Lower lobe of right lung (tissue), 2 donors: ENCODE results near the gene MAD1L1. TPM values are rescaled to one million over a fixed set of nuclear protein-coding genes. Genes with fewer than 3 reads are reported as not detected.
A peak's percentile ranks its signal among the peaks of the same experiment; 100 is the strongest.

Experiments used
- ATAC-seq, 2 donors: fragments of 200-7000 bp; cut with Tn5 transposase; one replicate each; pipeline ENCODE4 v1.9.1; 2020 to 2022; ENCODE audit warnings: mild to moderate bottlenecking in 2 of 2, moderate library complexity in 2 of 2
- DNase-seq: peaks from one replicate; pipeline ENCODE4 v3.0.0-alpha.2; 2020
- H3K27ac ChIP-seq: fragments of 200-600 bp; one replicate; pipeline ENCODE4 v1.8.0; 2022
- H3K27me3 ChIP-seq: fragments of 200-600 bp; one replicate; pipeline ENCODE4 v1.8.0; 2022; ENCODE audit warnings: low read depth
- H3K36me3 ChIP-seq: fragments of 200-600 bp; one replicate; pipeline ENCODE4 v1.8.0; 2022; ENCODE audit warnings: mild to moderate bottlenecking
- H3K4me1 ChIP-seq: fragments of 200-600 bp; one replicate; pipeline ENCODE4 v1.8.0; 2022
- H3K4me3 ChIP-seq: fragments of 200-600 bp; one replicate; pipeline ENCODE4 v1.8.0; 2022; ENCODE audit warnings: mild to moderate bottlenecking
- H3K9me3 ChIP-seq: fragments of 200-600 bp; one replicate; pipeline ENCODE4 v1.8.0; 2022
- intact Hi-C: fragments of 100-400 bp; cut with DNase I; formaldehyde crosslinking; loops from one replicate; pipeline ENCODE4 v1.11.0; 2022
- total RNA-seq: library from RNA; stranded (reverse); fragmentation: NEBNext Ultra II Directional; extraction: Animal tissue kit (Norgen Biotek cat#: 25700); gene quantifications from one replicate; pipeline ENCODE4 v1.2.1, GENCODE V29; 2021
- TF ChIP-seq, protein P1 (sequence below): fragments of 200-600 bp; IDR thresholded peaks from one replicate; pipeline ENCODE4 v1.8.0; 2022; ENCODE audit warnings: antibody characterized with exemption, mild to moderate bottlenecking
- donor health status: DM: no; HTN: yes; CAD: no; lungs with severe emphysema.

Gene MAD1L1
- total RNA-seq, 1 donor from 2014 or later: 44.5 TPM

GRCh38 chr7:1920266-1920681, 312.5 kb downstream of the MAD1L1 start:
- H3K4me3 ChIP-seq: peak overlapping the region; percentile 33
- H3K27me3 ChIP-seq: no peaks in the 10 kb centered on the region
- ATAC-seq (peak; percentile 20 to 27), DNase-seq (peak; percentile 56)
- H3K36me3 ChIP-seq: no peaks in the 10 kb centered on the region
- H3K27ac ChIP-seq: no peak overlapping the region
- TF ChIP-seq, protein P1, sequence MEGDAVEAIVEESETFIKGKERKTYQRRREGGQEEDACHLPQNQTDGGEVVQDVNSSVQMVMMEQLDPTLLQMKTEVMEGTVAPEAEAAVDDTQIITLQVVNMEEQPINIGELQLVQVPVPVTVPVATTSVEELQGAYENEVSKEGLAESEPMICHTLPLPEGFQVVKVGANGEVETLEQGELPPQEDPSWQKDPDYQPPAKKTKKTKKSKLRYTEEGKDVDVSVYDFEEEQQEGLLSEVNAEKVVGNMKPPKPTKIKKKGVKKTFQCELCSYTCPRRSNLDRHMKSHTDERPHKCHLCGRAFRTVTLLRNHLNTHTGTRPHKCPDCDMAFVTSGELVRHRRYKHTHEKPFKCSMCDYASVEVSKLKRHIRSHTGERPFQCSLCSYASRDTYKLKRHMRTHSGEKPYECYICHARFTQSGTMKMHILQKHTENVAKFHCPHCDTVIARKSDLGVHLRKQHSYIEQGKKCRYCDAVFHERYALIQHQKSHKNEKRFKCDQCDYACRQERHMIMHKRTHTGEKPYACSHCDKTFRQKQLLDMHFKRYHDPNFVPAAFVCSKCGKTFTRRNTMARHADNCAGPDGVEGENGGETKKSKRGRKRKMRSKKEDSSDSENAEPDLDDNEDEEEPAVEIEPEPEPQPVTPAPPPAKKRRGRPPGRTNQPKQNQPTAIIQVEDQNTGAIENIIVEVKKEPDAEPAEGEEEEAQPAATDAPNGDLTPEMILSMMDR: no peak
- intact Hi-C loops: no loop called here
- H3K4me1 ChIP-seq: peaks cover 31% of the 10 kb centered on the region
- no peaks in the 10 kb centered on the region for H3K9me3 ChIP-seq

- H3K27ac ChIP-seq: no peak overlapping the region
- no peaks in the 10 kb centered on the region for H3K36me3 ChIP-seq
- peak overlapping the region; percentile 33 for H3K4me3 ChIP-seq
- DNase-seq (peak; percentile 61), ATAC-seq (peak; percentile 23 to 27)
- H3K9me3 ChIP-seq: no peaks in the 10 kb centered on the region
- TF ChIP-seq, protein P1: no peak
- peaks cover 31% of the 10 kb centered on the region for H3K4me1 ChIP-seq
- intact Hi-C loops: no loop called here
- H3K27me3 ChIP-seq: no peaks in the 10 kb centered on the region
Measured at GRCh38 chr7:1919539-1920265, 313.0 kb downstream of the MAD1L1 start.

DNA sequence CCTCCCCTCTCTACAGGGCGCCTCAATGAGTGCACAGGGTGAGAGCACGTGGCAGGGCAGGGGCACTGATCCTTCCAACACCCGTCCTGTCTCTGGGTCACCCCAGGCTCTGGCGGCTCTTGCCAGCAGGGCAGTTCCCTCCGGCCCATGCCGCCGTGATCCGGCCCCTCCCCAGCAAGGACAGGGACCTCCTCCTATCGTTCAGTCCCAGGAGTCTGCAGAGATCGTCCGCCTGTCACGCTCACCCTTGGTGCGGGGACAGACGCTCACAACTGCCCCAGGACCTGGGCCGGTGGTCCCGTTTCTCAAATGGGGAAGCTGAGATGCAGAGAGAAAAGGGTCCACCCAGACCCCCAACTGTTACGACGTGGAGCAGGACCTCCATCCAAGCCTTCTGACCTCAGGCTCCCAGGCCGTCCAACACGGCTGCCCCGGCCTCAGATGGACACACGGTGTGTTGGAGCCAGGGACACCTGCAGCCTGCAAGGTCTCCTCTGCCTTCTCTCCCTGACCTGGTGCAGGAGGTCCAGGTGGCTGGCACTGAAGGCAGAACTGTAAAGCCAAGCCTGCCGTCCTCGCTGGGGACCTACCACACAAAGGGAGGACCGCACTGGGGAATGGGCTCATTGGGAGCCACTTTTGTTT, 313.7 kb downstream of the MAD1L1 start:
- TF ChIP-seq, protein P1: no peak
- no peak overlapping the region for H3K27ac ChIP-seq
- peaks cover 31% of the 10 kb centered on the region for H3K4me1 ChIP-seq
- H3K27me3 ChIP-seq: no peaks in the 10 kb centered on the region
- DNase-seq (peak; percentile 31), ATAC-seq (no peak)
- intact Hi-C loops: no loop called here
- H3K4me3 ChIP-seq: no peak overlapping the region
- H3K36me3 ChIP-seq: no peaks in the 10 kb centered on the region
- no peaks in the 10 kb centered on the region for H3K9me3 ChIP-seq

DNA sequence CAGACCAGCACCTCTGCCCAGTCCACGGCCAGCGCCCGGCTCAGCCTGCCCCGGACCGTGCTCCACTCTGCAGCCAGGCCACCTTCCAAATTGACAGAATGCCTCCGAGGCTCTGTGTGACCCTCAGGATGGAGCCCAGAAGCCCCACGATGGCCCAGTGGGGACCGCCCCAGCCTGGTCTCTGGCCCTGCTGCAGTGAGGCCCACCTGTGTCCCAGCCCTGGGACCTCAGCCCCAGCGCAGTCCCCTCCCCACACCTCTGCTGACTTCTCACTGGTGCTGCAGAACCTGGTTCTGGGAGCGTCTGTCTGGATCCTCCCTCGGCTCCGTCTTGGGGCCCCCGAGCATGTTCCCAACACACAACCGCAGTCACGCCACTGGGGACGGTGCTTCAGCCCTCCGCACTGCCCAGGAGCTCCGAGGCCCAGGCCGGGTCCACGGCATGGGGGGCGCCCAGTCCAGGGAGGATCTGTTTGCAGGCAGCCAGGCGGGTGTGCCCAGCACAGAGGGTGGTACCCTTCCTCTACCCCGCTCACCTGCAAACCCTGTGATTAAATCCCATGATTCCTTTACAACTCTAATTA, 314.6 kb downstream of the MAD1L1 start:
- Histone ChIP-seq H3K4me3 (no peak overlapping the region), H3K27me3 (no peaks in the 10 kb centered on the region), H3K36me3 (no peaks in the 10 kb centered on the region), H3K27ac (no peak overlapping the region), H3K9me3 (no peaks in the 10 kb centered on the region), H3K4me1 (peaks cover 38% of the 10 kb centered on the region)
- peak; percentile 41 for DNase-seq
- TF ChIP-seq, protein P1: no peak
- intact Hi-C loops: no loop called here
- no peak for ATAC-seq

GRCh38 chr7:1917221-1918062, 315.3 kb downstream of the MAD1L1 start:
- ATAC-seq (no peak), DNase-seq (peak; percentile 43)
- Histone ChIP-seq H3K27ac (no peak overlapping the region), H3K4me3 (no peak overlapping the region), H3K27me3 (no peaks in the 10 kb centered on the region), H3K9me3 (no peaks in the 10 kb centered on the region), H3K4me1 (peaks cover 38% of the 10 kb centered on the region), H3K36me3 (no peaks in the 10 kb centered on the region)
- intact Hi-C loops: no loop called here
- TF ChIP-seq, protein P1: no peak
